Mucosa of rectum (tissue), 2 donors: Measurements from ENCODE around the gene FLT3LG.

Experiments
- H3K27ac ChIP-seq, 2 donors: one replicate each; pipeline ENCODE4 v1.7.0; 2013; ENCODE audit warnings: inconsistent platforms in 2 of 2, low read depth in 2 of 2, low read length in 2 of 2
- H3K27me3 ChIP-seq, 2 donors: one replicate each; pipeline ENCODE4 v1.7.0; 2013; ENCODE audit warnings: low read length in 2 of 2; ENCODE audit not compliant: control insufficient read depth in 2 of 2, insufficient read depth in 2 of 2
- H3K36me3 ChIP-seq, 2 donors: one replicate each; pipeline ENCODE4 v1.7.0; 2013; ENCODE audit warnings: low read length in 2 of 2; ENCODE audit not compliant: control insufficient read depth in 2 of 2, insufficient read depth in 2 of 2
- H3K4me1 ChIP-seq, 2 donors: one replicate each; pipeline ENCODE4 v1.7.0; 2013; ENCODE audit warnings: low read length in 2 of 2, mild to moderate bottlenecking in 1 of 2; ENCODE audit not compliant: control insufficient read depth in 2 of 2, insufficient read depth in 2 of 2
- H3K4me3 ChIP-seq, 2 donors: one replicate each; pipeline ENCODE4 v1.7.0; 2013; ENCODE audit warnings: low read length in 2 of 2
- H3K9ac ChIP-seq, 2 donors: one replicate each; pipeline ENCODE4 v1.7.0; 2013; ENCODE audit warnings: low read length in 2 of 2, low read depth in 1 of 2, mild to moderate bottlenecking in 1 of 2
- H3K9me3 ChIP-seq, 2 donors: one replicate each; pipeline ENCODE4 v1.7.0; 2013; ENCODE audit warnings: low read length in 2 of 2; ENCODE audit not compliant: control insufficient read depth in 2 of 2
- donor health status: healthy.
- donor health status: Normal muscosa, but diverticular disease.

Gene FLT3LG

DNA sequence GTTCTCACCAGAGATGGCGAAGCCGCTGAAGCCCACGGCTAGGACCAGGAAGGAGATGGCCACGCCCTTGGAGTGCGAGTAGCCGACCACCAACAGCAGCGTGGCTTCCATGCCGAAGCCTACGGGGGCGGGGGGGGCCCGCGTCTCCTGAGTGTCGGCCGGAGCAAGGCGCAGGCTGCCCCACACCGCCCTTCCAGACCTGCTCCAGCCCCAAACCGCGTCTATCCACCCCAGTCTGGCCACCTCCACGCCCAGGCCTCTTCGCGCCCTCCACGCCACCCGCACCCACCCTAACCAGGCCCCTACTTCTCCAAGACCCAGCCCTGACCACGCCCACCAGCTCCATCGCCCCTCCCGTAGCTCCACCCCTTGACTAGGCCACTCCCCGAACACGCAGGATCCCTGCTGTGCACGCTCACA is 42.7 kb upstream of the FLT3LG start:
- Histone ChIP-seq H3K4me1 (peaks cover 3 to 7% of the 10 kb centered on the region in 2 donors), H3K9me3 (no peaks in the 10 kb centered on the region), H3K36me3 (no peaks in the 10 kb centered on the region), H3K9ac (no peak overlapping the region), H3K27me3 (peaks cover 62 to 73% of the 10 kb centered on the region in 2 donors), H3K27ac (no peak overlapping the region), H3K4me3 (no peak overlapping the region)

DNA sequence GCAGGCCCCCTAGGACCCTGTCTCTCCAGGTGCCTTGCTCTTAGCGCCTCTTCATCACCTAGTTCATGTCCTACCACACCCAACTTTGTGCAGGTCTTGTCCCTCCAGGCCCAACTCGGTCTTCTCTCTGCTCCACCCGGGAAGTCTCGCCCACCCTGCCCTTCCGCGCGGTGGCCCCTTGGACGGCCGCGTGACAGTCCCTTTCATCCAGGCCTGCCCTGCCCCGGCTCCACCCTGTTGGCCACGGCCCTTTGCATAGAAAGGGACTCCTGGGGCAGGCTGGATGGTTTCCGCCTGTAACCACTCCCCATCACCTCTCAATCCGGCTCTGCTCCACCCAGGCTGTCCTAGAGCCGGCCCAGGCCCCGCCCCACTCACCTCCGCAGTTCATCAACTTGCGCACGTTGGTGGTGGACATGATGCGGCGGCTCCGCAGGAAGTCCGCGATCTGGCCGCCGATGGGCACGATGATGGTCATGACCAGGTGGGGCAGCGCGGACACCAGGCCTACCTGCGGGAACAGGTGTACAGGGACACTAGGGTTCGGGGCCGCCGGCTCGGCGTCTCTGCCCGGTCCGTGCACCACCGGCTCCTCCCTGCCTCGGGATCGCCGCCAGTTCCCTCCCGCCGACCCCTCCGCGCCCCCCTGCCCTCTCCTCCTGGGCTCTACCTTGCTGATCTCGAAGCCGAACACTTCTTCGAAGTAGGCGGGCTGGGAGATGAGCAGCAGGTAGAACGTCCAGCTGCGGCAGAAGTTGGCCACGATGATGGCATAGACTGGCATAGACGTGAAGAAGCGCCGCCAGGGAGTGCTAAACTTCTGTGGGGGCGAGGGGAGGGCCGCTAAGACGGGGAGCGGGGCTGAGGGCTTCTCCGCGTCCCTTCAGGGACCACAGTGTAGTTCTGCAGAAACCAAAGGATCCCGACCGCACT is 41.6 kb upstream of the FLT3LG start:
- Histone ChIP-seq H3K4me1 (peaks cover 3 to 7% of the 10 kb centered on the region in 2 donors), H3K9me3 (no peaks in the 10 kb centered on the region), H3K27ac (no peak overlapping the region), H3K36me3 (no peaks in the 10 kb centered on the region), H3K9ac (no peak overlapping the region), H3K4me3 (no peak overlapping the region), H3K27me3 (peaks cover 60 to 75% of the 10 kb centered on the region in 2 donors)

DNA sequence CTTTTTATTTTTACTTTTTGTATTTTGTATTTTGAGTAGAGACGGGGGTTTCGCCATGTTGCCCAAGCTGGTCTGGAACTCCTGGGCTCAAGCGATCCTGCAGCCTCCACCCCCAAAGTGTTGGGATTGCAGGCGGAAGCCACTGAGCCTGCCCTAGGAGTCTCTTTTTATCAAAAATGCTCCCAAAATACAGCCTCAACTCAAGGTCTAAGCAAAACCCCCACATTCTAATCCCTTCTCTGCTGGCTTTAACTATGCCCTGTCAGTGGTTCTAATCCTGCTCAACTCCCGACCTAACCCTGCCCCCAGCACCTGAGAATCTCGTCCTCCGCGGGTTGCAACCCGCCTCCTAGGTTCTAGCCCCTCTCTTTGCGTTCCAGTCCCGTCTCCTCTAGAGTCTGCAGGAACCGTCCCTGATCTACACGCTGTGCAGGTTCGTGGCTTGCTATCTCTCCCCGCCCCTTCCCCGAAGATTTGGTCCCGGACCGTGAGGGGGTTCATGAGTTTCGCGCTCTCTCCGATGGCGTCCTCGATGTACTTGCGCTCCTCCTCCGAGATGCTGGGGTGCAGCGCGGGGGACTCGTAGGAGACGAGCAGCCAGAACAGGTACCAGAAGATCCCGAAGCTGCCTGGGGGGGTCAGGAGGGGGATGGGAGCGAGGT is 40.6 kb upstream of the FLT3LG start:
- Histone ChIP-seq H3K4me3 (no peak overlapping the region), H3K9me3 (no peaks in the 10 kb centered on the region), H3K27ac (no peak overlapping the region), H3K27me3 (peaks cover 63 to 78% of the 10 kb centered on the region in 2 donors), H3K9ac (no peak overlapping the region), H3K4me1 (peaks cover 2 to 3% of the 10 kb centered on the region in 2 donors), H3K36me3 (no peaks in the 10 kb centered on the region)

DNA sequence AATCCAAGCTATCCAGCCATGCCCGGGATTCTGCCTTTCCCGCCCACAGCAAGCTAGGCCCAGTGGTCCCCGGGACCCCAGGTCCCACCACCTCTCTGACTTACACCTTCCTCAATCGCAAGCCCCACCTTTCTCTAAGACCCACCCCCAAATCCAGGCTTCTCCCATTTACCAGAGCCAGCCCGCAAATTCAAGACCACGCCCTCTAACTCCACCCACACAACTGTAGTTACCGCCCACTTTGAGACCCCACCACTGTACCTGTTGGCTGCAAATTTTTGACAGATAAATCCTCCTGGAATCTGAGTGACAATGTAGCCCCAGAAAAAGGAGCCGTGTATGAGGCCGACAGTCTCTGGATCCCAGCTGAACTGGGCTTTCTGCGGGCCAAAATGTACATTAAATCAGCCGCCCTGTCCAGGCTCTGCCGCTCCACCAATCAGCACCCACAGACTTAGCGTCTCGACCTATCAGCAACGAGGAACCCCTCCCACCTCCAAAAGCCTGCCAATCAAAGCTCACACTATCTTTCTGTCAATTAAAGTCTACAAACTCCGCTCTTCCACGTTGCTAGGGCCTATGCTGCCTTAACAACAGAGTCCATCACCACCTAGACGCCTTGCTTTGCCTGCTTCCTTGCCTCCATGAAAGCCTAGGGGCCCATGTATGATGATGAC is 39.0 kb upstream of the FLT3LG start:
- Histone ChIP-seq H3K9ac (no peak overlapping the region), H3K36me3 (no peaks in the 10 kb centered on the region), H3K9me3 (no peaks in the 10 kb centered on the region), H3K27ac (no peak overlapping the region), H3K4me1 (peaks cover 0 to 3% of the 10 kb centered on the region in 2 donors), H3K27me3 (peaks cover 60 to 80% of the 10 kb centered on the region in 2 donors), H3K4me3 (no peak overlapping the region)

DNA sequence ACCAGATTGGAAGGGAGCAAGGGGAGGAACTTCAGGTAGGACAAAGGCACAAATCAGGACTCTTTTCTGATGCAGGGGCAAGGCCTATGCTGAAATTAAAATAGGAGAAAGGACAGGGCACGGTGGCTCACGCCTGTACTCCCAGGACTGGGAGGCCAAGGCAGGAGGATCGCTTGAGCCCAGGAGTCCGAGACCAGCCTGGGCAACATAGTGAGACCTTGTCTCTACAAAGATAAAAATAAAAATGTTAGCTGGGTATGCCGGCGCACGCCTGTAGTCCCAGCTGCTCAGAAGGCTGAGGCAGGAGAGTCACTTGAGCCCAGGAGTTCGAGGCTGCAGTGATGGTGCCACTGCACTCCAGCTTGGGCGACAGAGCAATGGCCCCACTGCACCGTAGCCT is 38.3 kb upstream of the FLT3LG start:
- no peaks in the 10 kb centered on the region for H3K36me3 ChIP-seq
- H3K4me3 ChIP-seq = no peak overlapping the region
- no peaks in the 10 kb centered on the region for H3K9me3 ChIP-seq
- peaks cover 0 to 3% of the 10 kb centered on the region in 2 donors for H3K4me1 ChIP-seq
- H3K9ac ChIP-seq = no peak overlapping the region
- H3K27me3 ChIP-seq = peaks cover 61 to 81% of the 10 kb centered on the region in 2 donors
- H3K27ac ChIP-seq = no peak overlapping the region

DNA sequence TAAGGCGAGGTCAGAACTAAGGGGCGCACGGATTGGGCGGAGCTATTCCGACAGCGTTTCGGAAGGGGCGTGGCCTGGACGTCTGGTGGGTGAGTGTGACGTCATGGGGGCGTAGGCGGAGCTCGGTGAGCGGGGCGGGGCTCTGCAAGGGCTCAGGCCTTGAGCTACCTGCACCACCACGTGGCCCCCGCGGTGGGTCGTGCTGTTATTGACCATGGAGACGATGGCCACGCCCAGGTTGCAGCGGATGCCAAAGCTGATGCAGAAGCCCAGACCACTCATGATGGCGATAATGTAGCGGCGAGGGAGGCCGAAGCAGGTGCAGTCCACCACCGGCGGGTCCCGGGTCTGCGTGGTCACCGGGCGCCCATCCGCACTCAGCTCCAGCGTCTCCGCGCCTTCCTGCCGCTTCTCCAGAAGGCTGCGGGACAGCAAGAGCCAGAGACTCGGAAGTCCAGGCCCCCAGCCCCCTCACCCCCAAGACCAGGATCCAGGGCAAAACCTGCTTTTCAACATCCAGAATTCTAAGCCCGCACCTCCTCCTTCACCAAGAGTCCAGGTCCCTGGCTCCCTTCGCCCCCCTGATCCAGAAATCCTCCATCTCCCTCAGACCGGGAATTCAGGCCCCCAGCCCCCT is 37.5 kb upstream of the FLT3LG start:
- Histone ChIP-seq H3K9me3 (no peaks in the 10 kb centered on the region), H3K4me3 (no peak overlapping the region), H3K9ac (no peak overlapping the region), H3K4me1 (peaks cover 0 to 3% of the 10 kb centered on the region in 2 donors), H3K27ac (no peak overlapping the region), H3K36me3 (no peaks in the 10 kb centered on the region), H3K27me3 (peaks cover 64 to 76% of the 10 kb centered on the region in 2 donors)

DNA sequence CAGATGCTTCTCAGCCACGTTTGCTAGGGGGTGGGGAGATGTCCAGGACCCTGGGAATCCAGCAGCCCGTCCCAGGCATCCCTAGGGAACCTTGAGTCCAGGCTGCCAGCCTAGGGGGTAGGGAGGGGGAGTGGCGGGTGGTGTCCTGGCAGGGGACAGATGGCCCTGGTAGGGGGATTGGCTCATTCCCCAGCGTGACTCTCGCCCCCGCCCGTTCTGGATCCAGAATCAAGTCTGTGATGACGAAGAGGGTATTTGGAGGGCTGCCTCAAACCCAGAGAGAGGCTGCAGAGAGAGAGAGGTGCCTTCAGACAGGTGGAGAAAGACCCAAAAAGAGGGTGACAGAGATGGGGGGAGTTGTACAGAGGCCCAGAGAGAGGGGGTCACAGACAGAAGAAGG is 36.8 kb upstream of the FLT3LG start:
- peaks cover 67 to 73% of the 10 kb centered on the region in 2 donors for H3K27me3 ChIP-seq
- H3K36me3 ChIP-seq = no peaks in the 10 kb centered on the region
- H3K27ac ChIP-seq = no peak overlapping the region
- H3K4me1 ChIP-seq = peaks cover 0 to 3% of the 10 kb centered on the region in 2 donors
- H3K9ac ChIP-seq = no peak overlapping the region
- H3K9me3 ChIP-seq = no peaks in the 10 kb centered on the region
- no peak overlapping the region for H3K4me3 ChIP-seq

DNA sequence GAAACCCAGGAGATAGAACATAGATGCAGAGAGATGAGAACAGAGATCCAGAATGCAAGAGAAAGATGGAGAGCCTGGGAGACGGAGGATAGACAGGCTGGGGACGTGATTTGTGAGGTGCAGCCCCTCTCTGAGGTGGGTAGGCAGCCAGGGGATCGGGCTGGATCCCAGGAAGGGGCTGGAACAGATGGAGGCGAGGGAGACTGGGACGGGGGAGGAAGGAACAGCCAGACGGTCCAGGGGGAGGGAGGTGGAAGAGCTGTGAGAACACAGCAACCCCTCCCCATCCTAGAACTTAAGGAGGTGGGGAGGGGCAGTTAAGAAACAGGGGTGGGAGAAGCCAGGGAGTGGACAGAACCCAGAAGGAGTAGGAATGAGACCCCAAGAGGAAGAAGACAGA is 35.8 kb upstream of the FLT3LG start:
- Histone ChIP-seq H3K27me3 (peaks cover 58 to 65% of the 10 kb centered on the region in 2 donors), H3K4me3 (no peak overlapping the region), H3K4me1 (no peaks in the 10 kb centered on the region), H3K36me3 (no peaks in the 10 kb centered on the region), H3K27ac (no peak overlapping the region), H3K9me3 (no peaks in the 10 kb centered on the region), H3K9ac (no peak overlapping the region)

DNA sequence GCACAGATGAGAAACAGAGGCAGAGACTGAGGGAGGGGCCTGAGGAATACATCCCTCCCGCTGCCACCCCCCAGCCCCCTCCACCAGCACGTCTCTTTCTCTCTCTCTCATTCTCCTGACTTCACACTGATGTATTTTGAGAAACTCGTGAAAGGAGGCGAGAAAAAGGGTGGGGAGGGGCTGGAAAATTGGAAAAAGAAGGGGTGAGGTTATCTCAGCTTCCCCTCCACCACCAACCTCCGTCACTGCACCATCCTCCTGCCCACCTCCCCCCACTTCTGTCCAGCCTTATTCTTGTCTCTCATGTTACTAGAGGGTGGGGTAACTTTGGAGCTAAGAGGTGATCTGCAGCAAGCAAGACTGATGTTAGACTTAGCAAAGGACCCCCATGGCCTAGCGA is 34.2 kb upstream of the FLT3LG start:
- H3K9ac ChIP-seq = no peak overlapping the region
- no peak overlapping the region for H3K27ac ChIP-seq
- H3K36me3 ChIP-seq = no peaks in the 10 kb centered on the region
- no peak overlapping the region for H3K4me3 ChIP-seq
- no peaks in the 10 kb centered on the region for H3K9me3 ChIP-seq
- H3K27me3 ChIP-seq = peaks cover 49 to 58% of the 10 kb centered on the region in 2 donors
- H3K4me1 ChIP-seq = no peaks in the 10 kb centered on the region
